HG02852 (cell line): ENCODE measurements around the gene HFM1.

Experiments
- ATAC-seq: cut with Tn5 transposase; IDR thresholded peaks from one replicate; pipeline ENCODE4 v1.9.1; 2021; ENCODE audit warnings: mild to moderate bottlenecking, moderate library complexity; ENCODE audit not compliant: unreplicated experiment

Gene HFM1

GRCh38 chr1:91245435-91245834 lies 159.2 kb downstream of the HFM1 start:
- ATAC-seq: no peak

GRCh38 chr1:91244737-91245136 lies 159.9 kb downstream of the HFM1 start:
- ATAC-seq: no peak

DNA sequence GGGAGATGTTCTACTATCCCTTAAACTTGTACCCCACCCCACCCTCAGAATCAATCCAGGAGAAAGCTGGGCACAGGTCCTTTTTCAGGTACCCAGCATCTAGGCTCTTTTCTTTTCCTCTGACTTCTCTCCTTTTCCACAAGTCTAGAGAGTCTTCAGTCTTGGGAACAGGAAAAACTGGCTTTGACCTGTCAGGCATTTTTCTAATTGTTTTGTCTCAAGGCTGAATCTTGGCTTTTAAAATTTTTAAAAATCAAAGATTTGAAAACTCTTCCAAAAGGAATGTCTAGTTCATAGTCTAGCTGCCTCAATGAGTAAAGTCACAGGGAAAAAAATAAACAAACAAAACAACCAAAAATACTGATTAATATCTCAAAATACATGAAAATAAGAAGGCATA lies 161.5 kb downstream of the HFM1 start:
- ATAC-seq: no peak

- ATAC-seq: no peak
Measured at GRCh38 chr1:91234181-91234580, 170.5 kb downstream of the HFM1 start.

- no peak for ATAC-seq
Measured at GRCh38 chr1:91226741-91227140, 177.9 kb downstream of the HFM1 start.

- ATAC-seq: no peak
Measured at GRCh38 chr1:91224878-91225277, 179.8 kb downstream of the HFM1 start.

DNA sequence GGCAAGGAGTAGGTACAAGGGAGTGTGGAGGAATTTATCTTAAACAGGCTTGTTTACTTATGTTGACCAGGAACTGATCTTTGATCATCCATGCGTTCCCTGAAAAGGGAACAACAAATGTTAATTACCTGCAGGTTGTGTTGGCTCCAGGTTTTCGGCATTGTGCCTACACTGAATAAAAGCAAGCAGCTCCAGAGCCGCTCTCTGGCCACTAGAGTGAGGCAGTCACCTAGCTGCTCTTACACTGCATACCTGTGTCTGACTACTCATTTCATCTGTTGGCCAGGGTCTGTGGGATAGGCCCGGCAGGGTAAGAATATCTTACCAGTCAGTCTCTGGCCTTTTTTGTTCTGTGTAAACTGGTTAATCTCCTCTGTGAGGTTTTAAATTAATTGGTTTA lies 183.6 kb downstream of the HFM1 start:
- ATAC-seq: no peak

- no peak for ATAC-seq
Measured at GRCh38 chr1:91217911-91218310, 186.7 kb downstream of the HFM1 start.
